Measurements from ENCODE around the gene ANKRD18A.
"Not testable (repeated sequence)": the region's sequence is repeated elsewhere in the genome, so short reads cannot be mapped to it uniquely, and the experiment has no call there.

GRCh38 chr9:38554966-38555365, 65.4 kb downstream of the ANKRD18A start:
- TF ChIP-seq ZNF274 (IDR thresholded peaks at IDR 0.05; ENCODE audit: low read depth, low read length); SUZ12 (IDR thresholded peaks at IDR 0.05; ENCODE audit: extremely low read depth, insufficient read depth, insufficient read length); YY1 (IDR thresholded peaks at IDR 0.05; ENCODE audit: insufficient read depth, insufficient read length): not testable (repeated sequence)

Measured in NT2/D1 (cell line).